ENCODE data around the gene ADAMTS17.

DNA sequence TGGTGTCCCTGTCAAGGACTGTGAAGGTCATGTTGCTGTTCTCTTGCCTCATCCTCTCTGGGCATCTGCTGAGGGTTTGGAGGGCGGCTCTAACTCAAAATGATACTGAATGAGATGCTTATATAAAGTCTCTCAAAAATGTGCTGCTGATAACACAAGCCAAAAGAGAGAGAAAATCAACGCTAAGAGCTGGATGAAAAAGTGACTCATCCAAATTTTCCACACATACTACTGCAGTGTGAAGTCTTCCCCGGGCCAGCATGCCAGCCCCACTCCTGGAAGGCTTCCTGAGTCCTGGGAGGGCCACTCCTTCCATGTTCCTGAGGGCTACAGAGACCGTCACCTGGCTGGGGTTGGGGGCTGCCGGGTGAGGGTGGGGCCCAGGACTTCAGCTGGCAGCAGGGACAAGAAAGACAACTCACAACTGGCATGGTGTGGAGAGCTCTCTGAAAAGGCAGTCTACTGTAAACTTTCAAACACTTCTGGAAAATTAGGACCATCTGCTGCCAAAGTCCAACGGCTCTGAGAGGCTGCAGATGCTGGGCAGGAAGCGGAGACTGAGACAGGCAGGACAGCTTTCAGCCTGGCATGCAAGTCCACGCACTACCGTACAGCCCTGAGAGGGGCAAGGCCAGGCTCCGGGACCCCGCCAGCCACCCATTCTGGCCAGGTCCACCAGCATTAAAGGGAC is 200.3 kb downstream of the ADAMTS17 start:
- TF ChIP-seq, protein P1, sequence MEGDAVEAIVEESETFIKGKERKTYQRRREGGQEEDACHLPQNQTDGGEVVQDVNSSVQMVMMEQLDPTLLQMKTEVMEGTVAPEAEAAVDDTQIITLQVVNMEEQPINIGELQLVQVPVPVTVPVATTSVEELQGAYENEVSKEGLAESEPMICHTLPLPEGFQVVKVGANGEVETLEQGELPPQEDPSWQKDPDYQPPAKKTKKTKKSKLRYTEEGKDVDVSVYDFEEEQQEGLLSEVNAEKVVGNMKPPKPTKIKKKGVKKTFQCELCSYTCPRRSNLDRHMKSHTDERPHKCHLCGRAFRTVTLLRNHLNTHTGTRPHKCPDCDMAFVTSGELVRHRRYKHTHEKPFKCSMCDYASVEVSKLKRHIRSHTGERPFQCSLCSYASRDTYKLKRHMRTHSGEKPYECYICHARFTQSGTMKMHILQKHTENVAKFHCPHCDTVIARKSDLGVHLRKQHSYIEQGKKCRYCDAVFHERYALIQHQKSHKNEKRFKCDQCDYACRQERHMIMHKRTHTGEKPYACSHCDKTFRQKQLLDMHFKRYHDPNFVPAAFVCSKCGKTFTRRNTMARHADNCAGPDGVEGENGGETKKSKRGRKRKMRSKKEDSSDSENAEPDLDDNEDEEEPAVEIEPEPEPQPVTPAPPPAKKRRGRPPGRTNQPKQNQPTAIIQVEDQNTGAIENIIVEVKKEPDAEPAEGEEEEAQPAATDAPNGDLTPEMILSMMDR (IDR thresholded peaks at IDR 0.05; ENCODE audit: borderline replicate concordance, extremely low read depth, low read length, poor library complexity, severe bottlenecking) = no peak
- no peak for TF ChIP-seq EZH2 (IDR thresholded peaks at IDR 0.05; ENCODE audit: borderline replicate concordance, low read depth, low read length, severe bottlenecking)
